Stimulated activated CD8-positive, alpha-beta memory T cell treated with anti-CD3 and anti-CD28 coated beads, Interleukin-7, amount 100 ng/mL, for 48 hours (primary cell): ENCODE results near the gene LIX1.
"Not testable (repeated sequence)": the region's sequence is repeated elsewhere in the genome, so short reads cannot be mapped to it uniquely, and the experiment has no call there.

Source experiments
- DNase-seq, 2 donors: peaks; one replicate each; pipeline ENCODE4 v3.0.0-alpha.2; 2020; ENCODE audit warnings: low read depth in 1 of 2; ENCODE audit errors: extremely low read depth in 1 of 2

LIX1 gene

DNA sequence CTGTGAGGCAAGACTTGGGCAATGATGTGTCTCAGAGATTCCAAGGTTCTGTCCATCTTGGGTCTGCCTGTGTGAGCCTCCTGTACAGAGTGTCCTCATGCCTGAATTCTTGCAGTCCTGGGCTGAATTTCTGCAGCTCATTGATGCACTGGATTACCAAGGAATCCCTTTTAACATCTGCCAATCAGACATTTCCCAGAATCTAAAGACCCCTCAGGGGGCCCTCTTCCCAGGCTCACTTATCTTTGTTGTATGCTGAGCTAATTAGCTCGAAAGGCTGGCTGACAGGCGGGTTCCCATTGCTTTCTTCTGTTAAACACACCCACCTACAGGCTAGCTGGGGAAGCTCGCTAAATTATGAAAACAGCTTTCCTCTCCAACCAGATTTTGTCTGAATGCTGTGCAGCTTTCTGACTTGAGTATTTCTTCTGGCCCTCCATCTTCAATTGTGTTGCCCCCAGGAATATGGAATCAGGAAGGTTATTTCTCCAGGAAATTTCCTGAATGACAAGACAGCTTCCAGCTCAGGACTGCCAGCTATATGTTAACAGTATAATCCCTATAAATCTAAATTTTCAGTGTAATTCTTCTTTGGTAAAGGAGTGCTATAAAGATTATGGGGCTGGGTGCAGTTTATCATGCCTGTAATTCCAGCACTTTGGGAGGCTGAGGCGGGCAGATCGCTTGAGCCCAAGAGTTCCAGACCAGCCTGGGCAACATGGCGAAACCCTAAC lies at the start of gene LIX1:
Gene LIX1 (minus strand): TSS at position 91 of the 734 bp plus-strand sequence. CDS start 35 bp downstream, at position 56.
- DNase-seq = peak in 1 of 2 donors; percentile 3

DNA sequence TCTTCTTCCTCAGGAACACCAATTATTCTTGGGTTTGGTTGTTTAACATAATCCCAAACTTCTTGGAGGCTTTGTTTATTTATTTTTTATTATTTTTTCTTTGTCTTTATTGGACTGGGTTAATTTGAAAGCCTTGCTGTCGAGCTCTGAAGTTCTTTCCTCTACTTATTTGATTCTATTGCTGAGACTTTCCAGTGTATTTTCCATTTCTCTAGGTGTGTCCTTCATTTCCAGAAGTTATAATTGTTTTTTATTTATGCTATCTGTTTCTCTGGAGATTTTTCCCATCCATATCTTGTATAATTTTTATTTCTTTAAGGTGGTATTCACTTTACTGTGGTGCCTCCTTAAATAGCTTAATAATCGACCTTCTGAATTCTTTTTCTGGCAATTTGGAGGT lies 49.5 kb upstream of the LIX1 start:
- no peak for DNase-seq

DNA sequence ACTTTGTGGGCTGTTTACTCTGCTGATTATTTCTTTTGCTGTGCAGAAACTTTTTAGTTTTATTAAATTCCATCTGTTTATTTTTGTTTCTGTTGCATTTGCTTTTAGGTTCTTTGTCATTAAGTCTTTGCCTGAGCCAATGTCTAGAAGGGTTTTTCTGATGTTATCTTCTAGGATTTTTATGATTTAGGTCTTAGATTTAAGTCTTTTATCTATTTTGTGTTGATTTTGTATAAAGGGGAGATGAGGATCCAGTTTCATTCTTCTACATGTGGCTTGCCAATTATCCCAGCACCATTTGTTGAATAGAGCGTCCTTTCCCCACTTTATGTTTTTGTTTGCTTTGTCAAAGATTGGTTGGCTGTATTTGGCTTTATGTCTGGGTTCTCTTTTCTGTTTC lies 47.1 kb upstream of the LIX1 start:
- not testable (repeated sequence) for DNase-seq

DNA sequence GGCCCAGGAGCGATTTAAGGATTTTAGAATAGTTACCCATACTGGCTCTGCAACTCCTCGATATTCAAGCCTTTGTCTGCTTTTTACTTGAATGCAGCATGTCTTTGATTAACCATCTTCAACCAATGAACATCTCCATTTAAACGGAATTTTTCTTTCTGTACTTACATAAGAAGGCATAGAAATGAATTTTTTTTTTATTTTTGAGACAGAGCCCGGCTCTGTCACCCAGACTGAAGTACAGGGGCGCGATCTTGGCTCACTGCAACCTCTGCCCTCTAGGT lies 41.5 kb upstream of the LIX1 start:
- no peak for DNase-seq

DNA sequence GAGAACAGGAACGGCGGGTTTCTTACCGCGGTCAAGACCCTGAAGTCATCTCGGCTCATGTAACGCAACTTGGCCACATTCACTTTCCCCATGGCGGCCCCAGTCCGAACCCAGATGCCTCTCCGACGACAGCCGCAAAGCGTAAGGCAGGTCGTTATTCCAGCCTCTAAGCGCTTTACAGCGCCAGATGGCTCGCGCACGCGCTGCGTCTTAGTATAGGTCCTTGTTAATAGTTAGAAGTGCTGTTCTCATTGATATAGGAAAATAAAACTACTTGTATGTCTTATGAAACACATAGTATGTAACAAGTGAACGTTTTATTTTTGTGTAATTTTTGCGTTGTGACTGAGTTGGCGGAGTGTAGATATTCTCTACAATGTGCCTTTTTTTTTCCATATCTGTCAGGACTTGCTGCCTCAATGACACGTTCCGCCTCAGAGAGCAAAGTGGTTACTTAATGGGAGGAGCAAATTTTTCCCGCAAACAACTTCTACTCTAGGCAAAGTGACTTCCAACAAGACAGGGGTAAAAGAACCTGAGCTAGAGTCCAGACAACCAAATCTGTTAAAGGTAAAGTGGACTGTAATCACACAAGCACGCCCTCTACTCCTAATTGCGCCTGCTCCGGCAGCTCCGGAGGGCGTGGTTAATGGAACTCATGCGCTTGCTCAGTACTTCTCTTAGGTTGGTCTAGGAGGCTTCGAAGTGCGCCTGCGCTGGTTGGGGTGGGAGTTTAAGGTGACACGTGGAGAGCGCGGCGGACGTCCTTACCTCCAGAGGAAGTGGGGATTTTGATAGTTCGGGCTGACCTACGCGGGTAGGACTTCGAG lies 40.9 kb upstream of the LIX1 start, which contains the start of gene RIOK2:
Gene RIOK2 (minus strand): TSS at position 148 of the 830 bp plus-strand sequence. CDS start 56 bp downstream, at position 92.
- DNase-seq = peak; percentile 84 to 95

DNA sequence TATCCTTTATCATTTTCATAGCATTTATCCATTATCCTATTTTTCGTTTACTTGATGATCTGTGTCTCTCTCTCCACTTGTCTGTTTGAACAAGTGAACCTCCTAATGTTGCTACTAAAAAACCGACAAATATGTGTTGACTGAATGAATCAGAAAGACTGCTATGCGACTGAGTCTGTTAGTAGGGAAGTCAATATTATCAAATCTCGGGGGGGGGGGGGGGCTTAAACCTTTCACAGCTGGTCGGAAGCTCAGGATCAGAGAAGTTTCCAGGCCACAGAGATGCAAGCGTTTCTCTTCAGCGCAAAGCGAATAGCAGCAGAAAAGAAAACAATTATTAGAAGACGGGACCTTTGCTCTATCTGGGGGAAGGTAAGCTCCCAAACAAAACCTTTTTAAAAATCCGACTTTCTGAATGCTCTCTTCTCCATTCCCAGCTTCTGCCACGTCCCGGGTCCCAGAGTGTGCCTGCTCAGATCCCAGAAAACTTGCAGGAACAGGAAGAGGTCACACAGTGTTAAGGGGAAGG lies 40.2 kb upstream of the LIX1 start:
- DNase-seq = no peak

DNA sequence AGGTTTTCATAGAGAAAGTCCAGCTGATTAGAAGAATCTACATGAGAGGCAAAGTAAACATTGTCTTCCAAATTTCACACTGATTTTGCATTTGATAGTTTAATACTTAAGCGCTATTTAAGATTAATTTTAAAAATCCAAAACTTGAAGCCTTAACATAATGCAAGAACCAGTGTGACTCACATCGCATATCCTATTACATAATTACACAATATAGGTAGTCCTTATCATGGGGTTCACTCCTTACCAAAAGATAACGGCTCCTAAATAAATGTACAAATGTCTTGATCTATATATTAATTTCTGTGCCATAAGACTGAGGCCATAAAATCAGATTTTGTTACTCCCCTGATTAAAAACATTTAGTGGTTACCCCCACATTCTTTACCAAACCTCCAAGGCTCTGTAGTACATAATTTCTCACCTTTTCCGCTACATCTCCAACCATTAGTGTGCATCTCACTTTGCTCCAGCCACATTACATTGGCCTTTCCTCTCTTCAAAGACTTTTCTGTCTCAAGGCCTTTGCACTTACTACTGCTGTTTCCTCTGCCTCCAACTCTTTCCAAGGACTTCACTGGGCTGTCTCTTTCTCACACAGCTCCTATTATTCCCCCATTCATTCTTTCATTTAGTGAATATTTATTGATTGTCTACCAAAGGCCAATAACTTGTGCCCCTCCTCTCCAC lies 39.6 kb upstream of the LIX1 start:
- DNase-seq = no peak

DNA sequence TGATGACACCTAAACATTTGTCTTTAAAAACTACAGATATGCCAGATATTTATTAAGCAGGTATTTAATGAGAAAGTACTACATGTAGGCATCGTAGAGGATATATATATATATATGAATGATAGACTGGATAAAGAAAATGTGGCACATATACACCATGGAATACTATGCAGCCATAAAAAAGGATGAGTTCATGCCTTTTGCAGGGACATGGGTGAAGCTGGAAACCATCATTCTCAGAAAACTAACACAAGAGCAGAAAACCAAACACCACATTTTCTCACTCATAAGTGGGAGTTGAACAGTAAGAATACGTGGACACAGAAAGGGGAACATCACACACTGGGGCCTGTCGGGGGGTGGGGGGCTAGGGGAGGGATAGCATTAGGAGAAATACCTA lies 37.0 kb upstream of the LIX1 start:
- not testable (repeated sequence) for DNase-seq

DNA sequence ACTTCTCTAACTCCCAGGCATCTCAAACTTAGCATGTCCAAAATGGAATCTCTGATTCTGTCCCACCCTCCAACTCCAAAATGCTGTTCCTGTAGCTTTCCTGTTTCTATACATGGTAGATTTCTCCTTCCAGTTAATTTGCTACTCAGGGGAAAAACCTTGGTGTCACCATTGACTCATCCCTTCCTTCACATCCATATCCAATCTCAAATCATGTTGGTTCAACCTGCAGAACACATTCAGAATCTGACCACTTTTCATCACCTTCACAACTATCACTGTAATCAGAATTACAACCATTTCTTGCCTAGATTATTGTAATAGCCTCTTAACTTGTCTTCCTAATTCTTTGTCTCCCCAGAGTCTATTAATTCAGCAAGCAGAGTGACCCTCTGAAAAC lies 29.8 kb upstream of the LIX1 start:
- DNase-seq = no peak

DNA sequence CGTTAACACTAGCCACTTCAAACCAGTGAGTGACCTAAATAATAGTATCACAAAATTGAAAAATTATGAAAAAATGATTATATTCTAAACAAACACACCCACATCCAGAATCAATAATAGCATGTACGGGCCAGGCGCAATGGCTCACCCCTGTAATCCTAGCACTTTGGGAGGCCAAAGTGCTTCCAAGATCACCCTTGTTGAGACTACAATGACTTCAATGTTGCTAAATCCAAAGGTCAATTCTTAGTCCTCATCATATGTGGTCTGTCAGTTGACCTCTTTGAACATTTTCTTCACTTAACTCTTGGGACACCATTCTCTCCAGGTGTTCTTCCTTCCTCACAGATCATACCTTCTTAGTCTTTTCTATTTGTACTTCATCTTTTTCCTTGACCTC lies 29.3 kb upstream of the LIX1 start:
- no peak for DNase-seq

DNA sequence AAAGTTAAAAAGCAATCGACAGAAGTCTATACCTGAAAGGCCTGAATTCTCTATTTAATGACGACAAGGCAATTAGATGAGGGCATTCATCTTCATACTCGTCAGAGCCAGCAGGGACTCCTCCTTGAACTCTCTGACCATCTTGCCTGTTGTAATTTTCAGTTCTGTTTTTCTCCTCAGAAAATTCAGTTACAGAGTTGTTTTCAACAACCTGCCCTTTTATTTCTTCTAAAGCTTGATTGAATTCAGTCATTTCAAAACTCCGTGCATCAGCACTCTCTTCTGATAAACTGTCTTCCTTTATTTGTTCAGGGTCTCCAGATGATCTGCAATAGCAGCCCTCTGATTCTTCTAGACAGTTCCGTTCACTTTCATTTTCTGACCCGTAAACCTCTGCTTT lies 25.0 kb upstream of the LIX1 start:
- DNase-seq = no peak

DNA sequence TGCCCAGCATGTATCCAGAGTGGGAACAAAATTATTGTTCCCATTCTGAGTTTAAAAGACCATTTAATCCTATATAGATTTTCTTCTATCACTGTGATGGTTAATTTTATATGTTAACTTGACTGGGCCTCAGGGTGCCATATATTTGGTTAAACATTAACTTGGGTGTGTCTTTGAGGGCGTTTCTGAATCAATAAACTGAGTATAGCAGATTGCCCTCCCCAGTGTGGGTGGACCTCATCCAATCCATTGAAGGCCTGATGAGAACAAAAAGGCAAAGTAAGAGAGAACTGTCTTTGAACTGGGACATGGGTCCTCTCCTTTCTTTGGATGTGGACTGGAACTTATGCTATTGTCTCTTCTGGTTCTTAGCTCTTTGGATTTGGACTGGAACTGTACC lies 23.3 kb upstream of the LIX1 start:
- DNase-seq = no peak

DNA sequence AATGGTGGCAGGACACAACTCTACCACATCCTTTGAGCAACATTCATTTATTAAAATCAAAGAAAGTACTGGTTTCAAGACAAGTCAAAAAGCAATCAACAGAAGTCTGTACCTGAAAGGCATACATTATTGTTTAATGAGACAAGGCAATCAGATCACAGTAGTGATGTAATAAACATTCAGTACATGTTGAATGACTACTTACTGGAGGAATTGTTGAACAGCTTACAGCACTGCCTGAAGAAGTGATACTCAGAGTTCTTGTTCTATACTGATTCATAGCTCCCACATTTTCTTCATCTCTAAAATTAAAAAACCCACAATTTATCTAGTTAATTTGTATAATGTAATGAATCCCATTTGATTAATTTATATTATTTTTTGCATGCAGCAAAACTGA lies 22.4 kb upstream of the LIX1 start:
- DNase-seq = no peak

DNA sequence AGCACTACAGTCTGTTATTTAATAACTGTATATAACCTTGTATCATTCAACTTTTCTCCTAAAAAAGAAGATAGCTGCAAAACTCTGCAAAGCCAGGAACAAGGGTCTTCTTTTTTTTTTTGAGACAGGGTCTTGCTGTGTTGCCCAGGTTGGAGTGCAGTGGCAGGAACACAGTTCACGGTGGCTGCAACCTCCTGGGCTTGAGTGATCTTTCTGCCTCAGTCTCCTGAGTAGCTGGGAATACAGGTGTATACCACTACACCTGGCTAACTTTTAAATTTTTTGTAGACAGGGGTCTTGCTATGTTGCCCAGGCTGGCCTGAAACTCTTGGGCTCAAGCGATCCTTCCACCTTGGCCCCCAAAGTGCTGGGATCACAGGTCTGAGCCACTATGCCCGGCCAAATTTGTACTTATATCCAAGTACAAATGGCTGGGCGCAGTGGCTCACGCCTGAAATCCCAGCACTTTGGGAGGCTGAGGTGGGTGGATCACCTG lies 21.4 kb upstream of the LIX1 start:
- DNase-seq = no peak

DNA sequence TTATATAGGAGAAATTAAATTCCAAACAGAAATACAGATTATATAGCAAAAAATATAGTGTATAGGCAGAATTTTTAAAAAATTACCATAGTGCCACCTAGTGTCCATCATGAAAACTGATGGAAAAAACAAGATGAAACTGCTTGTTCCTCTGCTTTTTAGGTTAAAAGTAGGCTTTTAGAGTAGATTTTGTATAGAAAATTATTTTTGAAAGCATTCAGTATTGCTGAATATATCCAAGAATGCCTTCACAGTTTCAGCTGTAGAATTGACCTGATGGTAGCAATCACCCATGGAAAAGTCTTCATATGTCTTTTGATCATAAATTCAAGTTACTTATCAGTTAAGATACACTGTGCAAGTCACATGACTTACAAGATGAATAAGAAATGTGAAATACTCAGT lies 21.0 kb upstream of the LIX1 start:
- DNase-seq = no peak

DNA sequence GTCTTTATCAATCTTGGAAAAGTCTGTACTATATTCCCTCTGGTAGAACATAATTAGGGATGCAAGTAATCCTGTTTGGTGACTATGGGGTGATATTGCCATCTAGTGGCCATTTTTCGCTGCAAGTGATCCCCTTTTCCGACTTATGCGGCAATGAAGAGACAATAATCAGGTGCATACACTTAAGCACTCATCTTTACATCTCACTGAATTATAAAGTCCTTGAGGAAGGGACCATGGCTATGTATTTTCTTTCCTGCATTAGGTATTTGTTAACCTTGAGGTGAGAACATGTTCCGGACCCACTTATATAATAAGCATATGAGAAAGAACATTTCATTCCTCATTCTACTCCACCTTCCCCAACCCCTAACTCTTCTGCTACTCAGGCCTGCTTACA lies 19.6 kb upstream of the LIX1 start:
- DNase-seq = no peak

DNA sequence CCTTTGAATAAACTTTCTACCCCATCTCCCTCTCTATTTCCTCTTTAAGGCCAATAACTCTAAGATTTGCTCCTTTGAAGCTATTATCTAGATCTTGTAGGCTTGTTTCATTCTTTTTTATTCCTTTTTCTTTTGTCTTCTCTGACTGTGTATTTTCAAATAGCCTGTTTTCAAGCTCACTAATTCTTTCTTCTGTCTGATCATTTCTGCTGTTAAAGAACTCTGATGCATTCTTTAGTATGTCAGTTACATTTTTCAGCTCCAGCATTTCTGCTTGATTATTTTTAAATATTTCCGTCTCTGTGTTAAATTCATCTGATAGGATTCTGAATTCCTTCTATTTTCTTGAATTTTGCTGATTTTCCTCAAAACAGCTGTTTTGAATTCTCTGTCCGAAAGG lies 15.3 kb upstream of the LIX1 start:
- DNase-seq = no peak

DNA sequence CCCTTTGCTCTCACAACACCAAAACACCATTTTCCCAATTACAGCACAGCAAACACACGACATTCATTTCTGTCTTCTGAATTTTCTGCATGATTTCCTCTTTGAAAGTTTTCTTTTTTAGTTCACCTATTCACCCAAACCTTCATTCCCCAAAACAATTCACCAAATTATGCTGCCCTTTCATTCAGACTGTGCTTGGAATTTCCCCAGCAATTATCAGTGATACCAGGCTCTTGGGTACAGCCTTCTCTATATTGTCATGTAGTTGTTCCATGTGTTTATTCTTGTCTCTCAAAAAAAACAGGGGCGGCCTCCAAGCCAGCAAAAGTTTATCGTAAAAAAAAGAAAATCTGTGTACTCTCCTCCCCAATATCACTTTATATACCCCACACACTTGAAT lies 9.0 kb upstream of the LIX1 start:
- no peak for DNase-seq

DNA sequence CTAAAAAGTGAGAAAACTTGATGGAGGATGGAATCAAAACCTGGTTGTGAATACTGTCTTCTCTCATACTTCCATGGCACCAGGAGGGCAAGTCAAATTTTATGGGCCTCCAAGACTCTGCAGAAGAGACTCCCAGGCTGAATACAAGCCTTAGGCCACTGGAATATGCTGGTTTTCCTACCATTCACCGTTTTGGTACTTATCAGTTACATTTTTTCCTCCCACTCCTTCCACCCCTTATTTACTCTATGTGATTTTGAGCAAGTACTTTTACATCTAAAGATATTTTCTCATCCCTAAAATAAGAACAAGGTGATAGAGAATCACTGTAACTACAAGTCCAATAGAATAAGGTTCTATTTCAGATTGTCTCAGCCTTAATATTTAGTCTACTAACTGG lies 8.0 kb upstream of the LIX1 start:
- no peak for DNase-seq

DNA sequence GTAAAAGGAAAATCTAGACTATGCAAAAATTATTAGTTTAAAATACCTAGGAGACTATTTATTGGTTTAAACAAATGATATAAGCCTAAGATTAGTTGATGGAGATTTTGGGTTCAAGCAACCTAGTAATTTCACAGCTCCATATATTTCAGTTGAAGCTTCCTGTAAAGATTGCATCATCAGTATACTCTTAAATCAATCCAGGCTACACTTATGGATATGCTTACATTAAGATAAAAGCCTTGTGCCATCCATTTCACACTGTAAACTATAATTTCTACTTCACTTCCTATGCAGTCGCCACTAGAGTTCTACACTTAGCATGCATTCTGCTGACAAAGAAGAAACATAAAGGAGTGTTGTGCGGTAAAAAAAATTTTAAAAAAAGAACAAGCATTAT lies 7.3 kb upstream of the LIX1 start:
- no peak for DNase-seq

DNA sequence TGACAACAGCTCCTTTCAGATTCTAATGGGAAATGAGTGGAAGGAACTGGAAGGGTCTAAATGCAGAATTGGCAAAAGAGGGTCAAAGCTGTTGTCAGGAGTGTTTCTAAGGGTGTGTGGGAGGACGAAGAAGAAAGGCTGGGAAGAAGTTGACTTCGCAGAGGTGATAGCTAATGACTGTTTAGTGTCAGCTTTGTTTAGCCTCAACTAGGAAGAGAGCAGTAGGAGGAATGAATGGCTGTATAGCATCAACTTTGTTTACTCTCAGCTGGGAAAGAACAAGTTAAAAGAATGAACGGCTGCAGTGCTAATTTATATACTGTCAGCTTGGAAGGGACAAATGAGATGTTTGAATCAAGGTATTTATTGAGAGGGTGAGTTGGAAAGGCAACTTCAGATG lies 5.9 kb upstream of the LIX1 start:
- no peak for DNase-seq
